ENCODE measurements around the gene C18orf63. TPM values are rescaled to one million over a fixed set of nuclear protein-coding genes. Genes with fewer than 3 reads are reported as not detected.

C18orf63 gene
- total RNA-seq, 1 experiment from 2014 or later, result not detected

- TF ChIP-seq, protein P1, sequence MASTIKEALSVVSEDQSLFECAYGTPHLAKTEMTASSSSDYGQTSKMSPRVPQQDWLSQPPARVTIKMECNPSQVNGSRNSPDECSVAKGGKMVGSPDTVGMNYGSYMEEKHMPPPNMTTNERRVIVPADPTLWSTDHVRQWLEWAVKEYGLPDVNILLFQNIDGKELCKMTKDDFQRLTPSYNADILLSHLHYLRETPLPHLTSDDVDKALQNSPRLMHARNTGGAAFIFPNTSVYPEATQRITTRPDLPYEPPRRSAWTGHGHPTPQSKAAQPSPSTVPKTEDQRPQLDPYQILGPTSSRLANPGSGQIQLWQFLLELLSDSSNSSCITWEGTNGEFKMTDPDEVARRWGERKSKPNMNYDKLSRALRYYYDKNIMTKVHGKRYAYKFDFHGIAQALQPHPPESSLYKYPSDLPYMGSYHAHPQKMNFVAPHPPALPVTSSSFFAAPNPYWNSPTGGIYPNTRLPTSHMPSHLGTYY (CRISPR knock-in tag; IDR thresholded peaks at IDR 0.05), result no peak
- no peak for TF ChIP-seq ZNF263 (CRISPR knock-in tag; IDR thresholded peaks at IDR 0.05; ENCODE audit: low read depth)
- TF ChIP-seq KAT7 (CRISPR knock-in tag; IDR thresholded peaks at IDR 0.05; ENCODE audit: borderline replicate concordance), result no peak
- TF ChIP-seq TCF7 (CRISPR knock-in tag; IDR thresholded peaks at IDR 0.05; ENCODE audit: low read depth), result no peak
- no peak for TF ChIP-seq MLX (CRISPR knock-in tag; IDR thresholded peaks at IDR 0.05)
- TF ChIP-seq, protein P2, sequence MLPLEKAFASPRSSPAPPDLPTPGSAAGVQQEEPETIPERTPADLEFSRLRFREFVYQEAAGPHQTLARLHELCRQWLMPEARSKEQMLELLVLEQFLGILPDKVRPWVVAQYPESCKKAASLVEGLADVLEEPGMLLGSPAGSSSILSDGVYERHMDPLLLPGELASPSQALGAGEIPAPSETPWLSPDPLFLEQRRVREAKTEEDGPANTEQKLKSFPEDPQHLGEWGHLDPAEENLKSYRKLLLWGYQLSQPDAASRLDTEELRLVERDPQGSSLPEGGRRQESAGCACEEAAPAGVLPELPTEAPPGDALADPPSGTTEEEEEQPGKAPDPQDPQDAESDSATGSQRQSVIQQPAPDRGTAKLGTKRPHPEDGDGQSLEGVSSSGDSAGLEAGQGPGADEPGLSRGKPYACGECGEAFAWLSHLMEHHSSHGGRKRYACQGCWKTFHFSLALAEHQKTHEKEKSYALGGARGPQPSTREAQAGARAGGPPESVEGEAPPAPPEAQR (CRISPR knock-in tag; IDR thresholded peaks at IDR 0.05), result no peak
- TF ChIP-seq ATF1 (CRISPR knock-in tag; IDR thresholded peaks at IDR 0.05), result no peak
- TF ChIP-seq, protein P3, sequence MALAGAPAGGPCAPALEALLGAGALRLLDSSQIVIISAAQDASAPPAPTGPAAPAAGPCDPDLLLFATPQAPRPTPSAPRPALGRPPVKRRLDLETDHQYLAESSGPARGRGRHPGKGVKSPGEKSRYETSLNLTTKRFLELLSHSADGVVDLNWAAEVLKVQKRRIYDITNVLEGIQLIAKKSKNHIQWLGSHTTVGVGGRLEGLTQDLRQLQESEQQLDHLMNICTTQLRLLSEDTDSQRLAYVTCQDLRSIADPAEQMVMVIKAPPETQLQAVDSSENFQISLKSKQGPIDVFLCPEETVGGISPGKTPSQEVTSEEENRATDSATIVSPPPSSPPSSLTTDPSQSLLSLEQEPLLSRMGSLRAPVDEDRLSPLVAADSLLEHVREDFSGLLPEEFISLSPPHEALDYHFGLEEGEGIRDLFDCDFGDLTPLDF (CRISPR knock-in tag; IDR thresholded peaks at IDR 0.05), result no peak
- no peak for TF ChIP-seq SOX15 (CRISPR knock-in tag; IDR thresholded peaks at IDR 0.05)
- no peak for TF ChIP-seq OVOL2 (CRISPR knock-in tag; IDR thresholded peaks at IDR 0.05; ENCODE audit: borderline replicate concordance)
- no peak for TF ChIP-seq ZNF671 (CRISPR knock-in tag; IDR thresholded peaks at IDR 0.05)
- TF ChIP-seq NR1H2 (CRISPR knock-in tag; IDR thresholded peaks at IDR 0.05), result no peak
- TF ChIP-seq ZNF425 (CRISPR knock-in tag; conservative IDR thresholded peaks at IDR 0.05), result no peak
- TF ChIP-seq SP1 (CRISPR knock-in tag; conservative IDR thresholded peaks at IDR 0.05), result no peak
- TF ChIP-seq, protein P4, sequence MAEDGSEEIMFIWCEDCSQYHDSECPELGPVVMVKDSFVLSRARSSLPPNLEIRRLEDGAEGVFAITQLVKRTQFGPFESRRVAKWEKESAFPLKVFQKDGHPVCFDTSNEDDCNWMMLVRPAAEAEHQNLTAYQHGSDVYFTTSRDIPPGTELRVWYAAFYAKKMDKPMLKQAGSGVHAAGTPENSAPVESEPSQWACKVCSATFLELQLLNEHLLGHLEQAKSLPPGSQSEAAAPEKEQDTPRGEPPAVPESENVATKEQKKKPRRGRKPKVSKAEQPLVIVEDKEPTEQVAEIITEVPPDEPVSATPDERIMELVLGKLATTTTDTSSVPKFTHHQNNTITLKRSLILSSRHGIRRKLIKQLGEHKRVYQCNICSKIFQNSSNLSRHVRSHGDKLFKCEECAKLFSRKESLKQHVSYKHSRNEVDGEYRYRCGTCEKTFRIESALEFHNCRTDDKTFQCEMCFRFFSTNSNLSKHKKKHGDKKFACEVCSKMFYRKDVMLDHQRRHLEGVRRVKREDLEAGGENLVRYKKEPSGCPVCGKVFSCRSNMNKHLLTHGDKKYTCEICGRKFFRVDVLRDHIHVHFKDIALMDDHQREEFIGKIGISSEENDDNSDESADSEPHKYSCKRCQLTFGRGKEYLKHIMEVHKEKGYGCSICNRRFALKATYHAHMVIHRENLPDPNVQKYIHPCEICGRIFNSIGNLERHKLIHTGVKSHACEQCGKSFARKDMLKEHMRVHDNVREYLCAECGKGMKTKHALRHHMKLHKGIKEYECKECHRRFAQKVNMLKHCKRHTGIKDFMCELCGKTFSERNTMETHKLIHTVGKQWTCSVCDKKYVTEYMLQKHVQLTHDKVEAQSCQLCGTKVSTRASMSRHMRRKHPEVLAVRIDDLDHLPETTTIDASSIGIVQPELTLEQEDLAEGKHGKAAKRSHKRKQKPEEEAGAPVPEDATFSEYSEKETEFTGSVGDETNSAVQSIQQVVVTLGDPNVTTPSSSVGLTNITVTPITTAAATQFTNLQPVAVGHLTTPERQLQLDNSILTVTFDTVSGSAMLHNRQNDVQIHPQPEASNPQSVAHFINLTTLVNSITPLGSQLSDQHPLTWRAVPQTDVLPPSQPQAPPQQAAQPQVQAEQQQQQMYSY (CRISPR knock-in tag; IDR thresholded peaks at IDR 0.05), result no peak
- no peak for TF ChIP-seq MAX (CRISPR knock-in tag; IDR thresholded peaks at IDR 0.05)
- TF ChIP-seq, protein P5, sequence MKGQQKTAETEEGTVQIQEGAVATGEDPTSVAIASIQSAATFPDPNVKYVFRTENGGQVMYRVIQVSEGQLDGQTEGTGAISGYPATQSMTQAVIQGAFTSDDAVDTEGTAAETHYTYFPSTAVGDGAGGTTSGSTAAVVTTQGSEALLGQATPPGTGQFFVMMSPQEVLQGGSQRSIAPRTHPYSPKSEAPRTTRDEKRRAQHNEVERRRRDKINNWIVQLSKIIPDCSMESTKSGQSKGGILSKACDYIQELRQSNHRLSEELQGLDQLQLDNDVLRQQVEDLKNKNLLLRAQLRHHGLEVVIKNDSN (CRISPR knock-in tag; IDR thresholded peaks at IDR 0.05), result no peak
- DNase-seq (ENCODE audit: low spot score) (no peak), ATAC-seq (no peak)
- Mint-ChIP-seq H3K27me3 (ENCODE audit: low read depth) (no peaks in the 10 kb centered on the region; the same call in 1 of the 2 replicates), H3K27ac (no peak overlapping the region), H3K9me3 (peaks cover 11% of the 10 kb centered on the region), H3K4me1 (no peaks in the 10 kb centered on the region), H3K36me3 (peaks cover 18% of the 10 kb centered on the region), H3K4me3 (no peak overlapping the region)
- ChIA-PET CTCF (no interaction called here), POLR2A (no interaction called here)
These were observed 15.9 kb upstream of the C18orf63 start for GRCh38 chr18:74299746-74300145.
